IPS-18c (cell line): ENCODE data around the gene ADK.

ENCODE experiments used
- H3K4me3 ChIP-seq: 2 replicates; pipeline ENCODE4 v1.7.0; 2013; ENCODE audit warnings: low read depth, mild to moderate bottlenecking, low read length, moderate library complexity; ENCODE audit not compliant: insufficient read depth
- H3K9me3 ChIP-seq: one replicate; pipeline ENCODE4 v1.6.1; 2013; ENCODE audit warnings: mild to moderate bottlenecking, low read length, moderate library complexity; ENCODE audit not compliant: control insufficient read depth, insufficient read depth

Gene ADK

DNA sequence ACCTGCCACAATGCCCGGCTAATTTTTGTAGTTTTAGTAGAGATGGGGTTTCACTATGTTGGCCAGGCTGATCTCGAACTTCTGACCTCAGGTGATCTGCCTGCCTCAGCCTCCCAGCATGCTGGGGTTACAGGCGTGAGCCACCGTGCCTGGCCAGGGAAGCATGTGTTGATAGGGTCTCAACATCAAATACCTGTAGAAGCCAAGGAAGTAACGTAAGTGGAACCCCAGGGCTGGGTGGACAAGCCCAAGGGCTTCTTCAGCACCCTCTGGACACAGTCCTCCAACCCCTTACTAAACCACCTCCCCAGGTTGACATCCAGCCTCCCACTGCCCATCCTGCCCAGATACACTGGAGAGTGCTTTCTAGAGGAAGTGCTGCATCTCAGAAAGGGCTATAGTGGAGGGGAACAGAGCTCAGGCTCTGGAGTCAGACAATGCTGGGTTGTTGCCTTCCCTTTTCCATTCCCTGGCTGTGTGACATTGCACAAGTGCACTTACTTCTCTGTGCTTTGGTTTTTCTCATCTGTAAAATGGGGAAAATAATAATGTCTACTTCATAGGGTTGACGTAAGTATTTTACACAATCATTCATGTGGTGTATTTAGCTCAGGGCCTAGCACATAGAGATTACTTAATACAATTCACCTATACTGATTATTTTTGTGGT lies 601.5 kb downstream of the ADK start:
- H3K9me3 ChIP-seq = no peaks in the 10 kb centered on the region
- no peak overlapping the region for H3K4me3 ChIP-seq

DNA sequence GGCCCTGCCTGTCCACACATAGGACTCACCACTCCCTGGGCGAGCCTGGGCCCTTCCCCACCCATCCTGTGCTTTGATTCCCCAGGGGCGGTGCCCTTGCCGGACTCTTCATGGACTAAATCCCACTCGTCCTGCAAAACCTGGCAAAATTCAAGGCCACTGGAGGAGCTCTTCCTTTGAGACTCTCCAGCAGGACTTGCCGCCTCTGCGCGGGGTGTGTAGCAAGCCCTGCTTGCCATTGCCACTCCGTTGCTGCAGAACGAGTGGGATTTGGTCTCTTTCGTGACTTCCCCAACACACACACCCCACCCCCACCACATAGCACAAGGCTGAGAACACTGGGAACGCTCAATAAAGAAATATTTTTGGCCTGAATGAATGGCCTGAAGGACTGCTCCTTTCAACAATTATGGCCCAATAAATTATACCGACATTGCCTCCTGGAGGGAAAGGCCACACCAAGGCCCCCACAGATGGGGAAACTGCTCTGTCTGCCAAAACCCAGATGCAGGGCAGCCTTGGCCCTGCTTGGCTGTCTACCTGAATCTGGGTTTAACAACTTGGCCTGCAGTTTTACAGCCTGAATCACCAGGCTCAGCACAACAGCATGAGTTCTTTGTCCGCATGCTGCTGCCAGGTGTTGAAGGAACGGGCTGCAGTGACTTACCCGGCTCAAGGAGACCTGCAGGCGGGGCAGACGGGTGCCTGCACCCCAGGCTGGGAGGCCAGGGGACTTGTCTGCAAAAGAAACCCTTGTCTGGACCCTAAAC lies 602.6 kb downstream of the ADK start:
- Histone ChIP-seq H3K4me3 (no peak overlapping the region), H3K9me3 (no peaks in the 10 kb centered on the region)

DNA sequence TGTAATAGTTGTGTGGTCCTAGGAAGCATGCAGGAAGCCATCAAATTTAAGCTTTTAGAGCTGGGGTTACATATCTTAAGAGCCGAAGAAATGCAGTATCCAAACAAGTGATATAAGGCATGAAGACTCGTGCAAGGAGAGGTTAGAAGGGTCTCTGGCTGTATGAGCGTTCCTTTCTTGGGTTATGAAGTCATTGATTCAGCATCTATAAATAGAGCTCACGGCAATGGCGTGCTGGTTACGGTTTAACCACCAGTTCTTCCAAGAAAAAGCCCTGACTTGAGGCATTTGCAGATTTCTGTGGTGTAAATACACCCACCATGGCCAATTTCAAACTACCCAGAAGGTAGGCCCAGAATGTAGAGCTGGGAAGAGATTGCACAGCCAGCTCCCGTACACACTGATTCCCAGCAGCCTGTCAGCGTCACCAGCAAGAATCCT lies 603.4 kb downstream of the ADK start:
- H3K4me3 ChIP-seq = no peak overlapping the region
- no peaks in the 10 kb centered on the region for H3K9me3 ChIP-seq

DNA sequence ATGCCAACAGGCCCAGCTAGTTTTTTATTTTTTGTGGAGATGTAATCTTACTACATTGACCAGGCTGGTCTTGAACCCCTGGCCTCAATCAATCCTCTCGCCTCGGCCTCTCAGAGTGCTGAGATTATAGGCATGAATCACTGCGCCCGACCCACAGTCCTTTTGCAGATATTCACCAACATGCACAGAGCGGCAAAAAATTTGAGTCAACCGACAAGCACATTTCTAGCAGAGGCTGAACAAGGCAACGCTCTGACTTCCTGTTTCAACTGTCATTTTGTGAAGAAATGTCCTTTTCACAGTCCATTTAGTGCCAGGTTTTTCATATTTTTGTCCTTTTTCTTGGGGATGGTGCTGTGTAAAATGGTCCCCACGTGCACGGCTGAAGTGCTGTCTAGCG lies 604.3 kb downstream of the ADK start:
- Histone ChIP-seq H3K4me3 (no peak overlapping the region), H3K9me3 (no peaks in the 10 kb centered on the region)
